ENCODE results near the gene SUSD1. TPM values are rescaled to one million over a fixed set of nuclear protein-coding genes. Genes with fewer than 3 reads are reported as not detected.

SUSD1 gene
- total RNA-seq, 6 donors from 2014 or later, result 15.5 to 29.5 (median 20.4) TPM

DNA sequence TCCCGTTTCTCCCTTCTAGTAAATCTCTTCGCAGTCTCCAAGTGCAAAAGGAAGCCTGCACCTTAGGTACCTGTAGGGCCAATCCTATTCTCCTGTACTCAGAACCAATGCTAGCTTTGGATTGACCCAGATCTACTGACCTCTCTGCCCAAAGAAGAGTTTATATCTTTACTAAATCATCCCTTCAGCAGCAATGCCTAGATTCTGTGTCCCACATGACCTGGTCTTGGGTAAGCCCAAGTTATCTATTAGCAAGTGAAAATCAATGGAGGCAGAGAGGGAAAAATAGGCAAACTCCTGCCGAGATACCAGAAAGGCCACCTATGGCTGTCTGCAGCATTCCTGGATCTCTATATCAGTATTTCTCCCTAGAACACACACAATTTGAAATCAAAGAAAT, 60.0 kb downstream of the SUSD1 start:
- TF ChIP-seq POLR2AphosphoS5 (IDR thresholded peaks at IDR 0.05) (no peak), EP300 (IDR thresholded peaks at IDR 0.05) (no peak), POLR2A (IDR thresholded peaks at IDR 0.05) (no peak), CTCF (IDR thresholded peaks at IDR 0.05) (no peak)
- H3K4me1 ChIP-seq, result peaks cover 0 to 4% (median 0%) of the 10 kb centered on the region in 4 donors
- H3K4me3 ChIP-seq, result no peak overlapping the region
- ATAC-seq (ENCODE audit: low FRiP score in 2 of 2) (no peak), DNase-seq (no peak)
- H3K27me3 ChIP-seq, result no peaks in the 10 kb centered on the region
- H3K9me3 ChIP-seq, result no peaks in the 10 kb centered on the region
- WGBS, 2 donors, result 65 to 81% methylated on average over 3 of the region's 3 CpGs
- no peak overlapping the region for H3K27ac ChIP-seq
- H3K36me3 ChIP-seq, result peaks cover 0 to 15% (median 2%) of the 10 kb centered on the region in 4 donors

- no peaks in the 10 kb centered on the region for H3K4me1 ChIP-seq
- 83 to 93% methylated on average over 4 of the region's 4 CpGs for WGBS, 2 donors
- no peak overlapping the region for H3K4me3 ChIP-seq
- no peaks in the 10 kb centered on the region for H3K9me3 ChIP-seq
- no peaks in the 10 kb centered on the region for H3K27me3 ChIP-seq
- TF ChIP-seq CTCF (IDR thresholded peaks at IDR 0.05), result peak; percentile 13 to 64 (median 28)
- no peak for TF ChIP-seq POLR2A (IDR thresholded peaks at IDR 0.05)
- peak in 1 of 2 donors; percentile 21 for ATAC-seq (ENCODE audit: low FRiP score in 2 of 2)
- no peak overlapping the region for H3K27ac ChIP-seq
- peak in 1 of 2 donors; percentile 44 for DNase-seq
- H3K36me3 ChIP-seq, result peaks cover 0 to 17% (median 2%) of the 10 kb centered on the region in 4 donors
These were observed 62.0 kb downstream of the SUSD1 start for GRCh38 chr9:112112941-112113681.

- no peaks in the 10 kb centered on the region for H3K27me3 ChIP-seq
- no peaks in the 10 kb centered on the region for H3K9me3 ChIP-seq
- TF ChIP-seq POLR2AphosphoS5 (IDR thresholded peaks at IDR 0.05) (no peak), EP300 (IDR thresholded peaks at IDR 0.05) (no peak), POLR2A (IDR thresholded peaks at IDR 0.05) (no peak), CTCF (IDR thresholded peaks at IDR 0.05) (no peak)
- no peak overlapping the region for H3K4me3 ChIP-seq
- DNase-seq (no peak), ATAC-seq (ENCODE audit: low FRiP score in 2 of 2) (no peak)
- no peaks in the 10 kb centered on the region for H3K4me1 ChIP-seq
- WGBS, 2 donors, result 70 to 85% methylated on average over 4 of the region's 4 CpGs
- H3K36me3 ChIP-seq, result peaks cover 0 to 17% (median 2%) of the 10 kb centered on the region in 4 donors
- no peak overlapping the region for H3K27ac ChIP-seq
These were observed 62.6 kb downstream of the SUSD1 start for GRCh38 chr9:112112519-112112918.

GRCh38 chr9:112111461-112111860, 63.6 kb downstream of the SUSD1 start:
- no peak for TF ChIP-seq POLR2A (IDR thresholded peaks at IDR 0.05)
- no peak for TF ChIP-seq POLR2AphosphoS5 (IDR thresholded peaks at IDR 0.05)
- TF ChIP-seq EP300 (IDR thresholded peaks at IDR 0.05), result no peak
- TF ChIP-seq CTCF (IDR thresholded peaks at IDR 0.05), result no peak
- no peaks in the 10 kb centered on the region for H3K27me3 ChIP-seq
- H3K4me1 ChIP-seq, result no peaks in the 10 kb centered on the region
- no peak overlapping the region for H3K27ac ChIP-seq
- H3K4me3 ChIP-seq, result no peak overlapping the region
- peaks cover 0 to 17% (median 2%) of the 10 kb centered on the region in 4 donors for H3K36me3 ChIP-seq
- 93 to 97% methylated on average over 5 to 8 of the region's 8 CpGs for WGBS, 2 donors
- DNase-seq (peak in 1 of 2 donors; percentile 27), ATAC-seq (ENCODE audit: low FRiP score in 2 of 2) (no peak)
- no peaks in the 10 kb centered on the region for H3K9me3 ChIP-seq

DNA sequence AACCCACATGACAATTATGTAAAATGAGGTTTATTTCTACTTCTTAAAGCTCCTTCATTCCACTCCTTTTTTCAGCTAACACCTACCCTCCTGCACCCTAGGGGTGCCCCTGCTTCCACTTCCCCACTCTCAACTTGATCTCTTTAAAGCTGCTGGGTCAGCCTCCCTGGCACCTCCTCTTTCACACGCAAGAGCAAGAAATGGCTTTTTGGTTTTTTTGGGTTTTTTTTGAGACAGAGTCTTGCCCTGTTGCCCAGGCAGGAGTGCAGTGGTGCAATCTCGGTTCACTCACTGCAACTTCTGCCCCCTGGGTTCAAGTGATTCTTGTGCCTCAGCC, 64.4 kb downstream of the SUSD1 start:
- H3K4me1 ChIP-seq, result no peaks in the 10 kb centered on the region
- no peaks in the 10 kb centered on the region for H3K27me3 ChIP-seq
- TF ChIP-seq EP300 (IDR thresholded peaks at IDR 0.05) (no peak), POLR2AphosphoS5 (IDR thresholded peaks at IDR 0.05) (no peak), CTCF (IDR thresholded peaks at IDR 0.05) (no peak), POLR2A (IDR thresholded peaks at IDR 0.05) (no peak)
- no peak for DNase-seq
- H3K4me3 ChIP-seq, result no peak overlapping the region
- 78 to 90% methylated on average over 2 of the region's 2 CpGs for WGBS, 2 donors
- ATAC-seq (ENCODE audit: low FRiP score in 2 of 2), result no peak
- H3K36me3 ChIP-seq, result peaks cover 0 to 17% (median 2%) of the 10 kb centered on the region in 4 donors
- H3K27ac ChIP-seq, result no peak overlapping the region
- H3K9me3 ChIP-seq, result no peaks in the 10 kb centered on the region

All from upper lobe of left lung (tissue), 6 donors.